RWPE2 (cell line): ENCODE data around the gene LIN54.
"Not testable (repeated sequence)": the region's sequence is repeated elsewhere in the genome, so short reads cannot be mapped to it uniquely, and the experiment has no call there.

Experiments used
- ATAC-seq: fragments of 200-7000 bp; cut with Tn5 transposase; 3 replicates; pipeline ENCODE4 v1.9.1; 2021; ENCODE audit warnings: low read depth
- DNase-seq: peaks from one replicate; pipeline ENCODE4 v3.0.0-alpha.2; 2020; ENCODE audit warnings: low spot score
- H3K27ac ChIP-seq: fragments of 450-650 bp; 2 replicates; pipeline ENCODE4 v1.5.1; 2017; ENCODE audit warnings: mild to moderate bottlenecking; ENCODE audit not compliant: poor library complexity, severe bottlenecking
- H3K27me3 ChIP-seq: fragments of 250-450 bp; sonication (Bioruptor Pico); 2 replicates; pipeline ENCODE4 v1.5.1; 2021; ENCODE audit warnings: mild to moderate bottlenecking, moderate library complexity; ENCODE audit not compliant: insufficient read depth, poor library complexity, severe bottlenecking
- H3K36me3 ChIP-seq: fragments of 250-450 bp; sonication (Bioruptor Pico); 2 replicates; pipeline ENCODE4 v1.5.1; 2020; ENCODE audit warnings: low read depth, mild to moderate bottlenecking, moderate library complexity
- H3K4me1 ChIP-seq: fragments of 250-450 bp; sonication (Bioruptor Pico); 2 replicates; pipeline ENCODE4 v1.5.1; 2021; ENCODE audit warnings: mild to moderate bottlenecking, moderate library complexity; ENCODE audit not compliant: insufficient read depth, poor library complexity, severe bottlenecking
- H3K4me3 ChIP-seq: fragments of 250-450 bp; sonication (Bioruptor Pico); 2 replicates; pipeline ENCODE4 v1.5.1; 2021; ENCODE audit warnings: mild to moderate bottlenecking, moderate library complexity; ENCODE audit not compliant: severe bottlenecking
- H3K9me3 ChIP-seq: fragments of 250-450 bp; sonication (Bioruptor Pico); 2 replicates; pipeline ENCODE4 v1.5.1; 2021; ENCODE audit warnings: mild to moderate bottlenecking, moderate library complexity; ENCODE audit not compliant: severe bottlenecking
- CTCF ChIP-seq: fragments of 450-650 bp; IDR thresholded peaks from one replicate; pipeline ENCODE4 v1.5.1; 2017; ENCODE audit warnings: mild to moderate bottlenecking, moderate library complexity; ENCODE audit not compliant: poor library complexity, severe bottlenecking

Gene LIN54

GRCh38 chr4:83012200-83012686 lies 1.6 kb upstream of the LIN54 start:
- Histone ChIP-seq H3K4me3 (peak overlapping the region; percentile 96), H3K9me3 (no peaks in the 10 kb centered on the region), H3K27ac (peak overlapping the region; percentile 75), H3K4me1 (peaks cover 19% of the 10 kb centered on the region), H3K36me3 (no peaks in the 10 kb centered on the region), H3K27me3 (no peaks in the 10 kb centered on the region)
- ATAC-seq (peak; percentile 8), DNase-seq (peak; percentile 61)
- no peak for TF ChIP-seq CTCF

GRCh38 chr4:83011689-83012199 lies 1.1 kb upstream of the LIN54 start:
- Histone ChIP-seq H3K9me3 (no peaks in the 10 kb centered on the region), H3K4me3 (peak overlapping the region; percentile 96), H3K4me1 (peaks cover 19% of the 10 kb centered on the region), H3K27ac (peak overlapping the region; percentile 75), H3K27me3 (no peaks in the 10 kb centered on the region), H3K36me3 (no peaks in the 10 kb centered on the region)
- DNase-seq (no peak), ATAC-seq (peak; percentile 2; the same call in 1 of the 3 replicates)
- TF ChIP-seq CTCF: no peak

- Histone ChIP-seq H3K4me1 (peaks cover 19% of the 10 kb centered on the region), H3K36me3 (no peaks in the 10 kb centered on the region), H3K4me3 (peak overlapping the region; percentile 96), H3K27ac (peak overlapping the region; percentile 75), H3K9me3 (no peaks in the 10 kb centered on the region), H3K27me3 (no peaks in the 10 kb centered on the region)
- ATAC-seq: no peak; the same call in 2 of the 3 replicates
- TF ChIP-seq CTCF: no peak
- no peak for DNase-seq
These were observed 507 bp downstream of the LIN54 start for GRCh38 chr4:83010111-83010521.

GRCh38 chr4:83009529-83009928 lies 1.1 kb downstream of the LIN54 start:
- H3K4me3 ChIP-seq: peak overlapping the region; percentile 96
- H3K4me1 ChIP-seq: peaks cover 19% of the 10 kb centered on the region
- no peak for TF ChIP-seq CTCF
- ATAC-seq: no peak
- no peaks in the 10 kb centered on the region for H3K27me3 ChIP-seq
- H3K27ac ChIP-seq: peak overlapping the region; percentile 75
- no peak for DNase-seq
- H3K9me3 ChIP-seq: no peaks in the 10 kb centered on the region
- no peaks in the 10 kb centered on the region for H3K36me3 ChIP-seq

GRCh38 chr4:83003044-83003791 lies 7.4 kb downstream of the LIN54 start:
- not testable (repeated sequence) for DNase-seq, H3K4me1 ChIP-seq, H3K27me3 ChIP-seq, H3K4me3 ChIP-seq, H3K27ac ChIP-seq, ATAC-seq, H3K9me3 ChIP-seq, H3K36me3 ChIP-seq
